Stimulated activated CD4-positive, alpha-beta T cell treated with anti-CD3 and anti-CD28 coated beads, Interleukin-1b, Interleukin-23, amount 100 ng/mL, for 24 hours (primary cell): Measurements from ENCODE around the gene IPO5.

Experiments
- DNase-seq, 4 experiments: peaks; one replicate each; pipeline ENCODE4 v3.0.0-alpha.2; 2020; ENCODE audit warnings: low read depth in 4 of 4, low spot score in 1 of 4

Gene IPO5

DNA sequence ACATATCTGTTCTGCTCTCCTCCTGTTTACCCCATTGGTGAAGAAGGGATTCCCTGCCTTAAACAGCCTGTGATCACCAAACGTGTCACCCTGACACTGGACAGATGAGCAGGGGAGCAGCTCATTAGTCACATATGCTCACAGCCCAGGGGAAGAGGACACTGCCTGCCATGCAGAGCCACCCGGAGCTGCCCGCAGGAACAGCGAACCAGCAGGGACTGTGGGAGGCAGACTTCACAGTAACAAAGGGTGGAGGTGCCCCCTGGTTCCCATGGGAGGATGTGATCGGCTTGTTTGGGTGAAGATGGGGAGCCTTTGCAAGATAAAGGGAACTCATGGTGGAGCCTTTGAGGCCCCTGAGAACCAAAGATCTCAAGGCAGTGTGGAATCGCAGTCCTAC, 100.8 kb downstream of the IPO5 start:
- no peak for DNase-seq

DNA sequence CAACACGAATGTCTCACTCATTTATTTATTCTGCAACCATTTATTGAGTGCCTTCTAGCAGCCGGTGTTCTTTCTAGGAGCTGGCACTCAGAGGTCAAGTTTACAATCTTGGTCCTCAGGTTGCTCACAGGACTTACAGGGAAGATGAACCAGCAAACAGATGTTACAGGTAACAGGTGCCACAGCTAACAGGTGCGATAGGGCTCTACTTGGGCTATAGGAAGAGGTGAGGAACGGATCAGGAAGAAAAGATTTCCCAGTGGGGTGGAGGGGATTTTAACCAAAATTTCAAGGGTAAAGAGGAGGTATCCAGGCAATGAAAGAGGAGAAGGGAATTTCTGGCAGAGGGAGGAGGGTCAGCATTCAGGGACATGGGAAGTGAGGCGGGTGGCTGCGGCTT, 102.1 kb downstream of the IPO5 start:
- no peak for DNase-seq

DNA sequence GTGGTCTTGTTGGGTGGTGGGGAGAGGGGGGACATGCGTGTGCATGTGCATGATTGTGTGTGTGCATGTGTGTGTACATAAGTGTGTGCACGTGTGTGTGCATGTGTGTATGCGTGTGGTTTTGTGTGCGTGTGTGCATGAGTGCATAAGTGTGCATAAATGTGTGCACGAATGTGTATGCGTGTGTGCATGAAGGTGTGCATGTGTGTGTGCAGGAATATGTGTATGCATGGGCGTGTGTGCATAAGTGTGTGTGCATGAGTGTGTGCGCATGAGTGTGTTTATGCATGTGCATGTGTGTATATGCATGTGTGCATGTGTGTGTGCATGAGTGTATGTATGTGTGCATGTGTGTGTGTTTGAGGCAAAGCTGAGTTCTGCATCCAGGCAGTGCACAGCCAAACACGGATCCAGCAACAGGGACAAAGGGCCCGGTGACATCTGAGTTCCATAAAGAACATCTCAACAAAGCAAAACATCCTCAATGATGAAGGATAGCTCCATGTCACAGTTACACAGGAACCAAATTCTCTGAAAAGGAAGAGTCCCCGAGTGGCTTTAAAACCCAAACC, 103.5 kb downstream of the IPO5 start:
- no peak for DNase-seq

DNA sequence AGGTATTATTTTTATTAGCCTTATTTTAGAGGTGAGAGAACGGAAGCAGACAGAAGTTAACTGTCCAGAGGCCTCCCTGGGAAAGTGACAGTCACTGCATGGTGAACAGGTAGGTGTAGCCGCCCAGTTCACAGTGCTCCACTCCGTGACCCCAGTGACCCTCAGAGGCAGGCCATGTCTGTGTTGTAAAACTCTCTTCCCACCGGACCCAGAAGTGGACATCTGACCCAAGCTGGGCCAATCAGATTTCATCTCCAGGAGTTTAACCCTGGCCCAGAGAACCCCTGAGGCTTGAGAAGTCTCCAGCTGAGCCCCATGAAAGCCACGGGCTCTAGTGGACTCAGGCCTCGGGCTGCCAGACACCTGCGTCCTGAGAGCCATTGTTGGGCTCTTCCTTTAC, 105.8 kb downstream of the IPO5 start:
- no peak for DNase-seq

DNA sequence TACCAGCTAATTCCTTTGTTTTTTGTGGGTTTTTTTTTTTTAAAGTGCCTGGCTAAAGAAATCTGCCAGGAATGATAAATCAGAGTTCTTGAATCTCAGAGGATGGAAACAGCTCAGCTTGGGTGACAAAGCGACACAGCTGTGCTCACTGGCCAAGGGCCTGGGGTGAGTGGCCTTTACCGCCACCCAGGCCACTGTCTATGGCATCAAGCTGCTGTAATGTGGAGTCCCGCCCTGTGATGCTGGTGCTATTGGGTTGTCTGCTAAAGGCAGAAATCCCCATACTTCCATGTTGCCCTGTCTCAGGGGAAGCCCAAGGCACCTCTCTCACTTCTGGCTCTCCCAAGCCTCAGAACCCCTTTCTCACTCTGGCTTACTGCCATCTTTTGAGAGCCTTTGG, 106.8 kb downstream of the IPO5 start:
- no peak for DNase-seq

- DNase-seq = no peak
Measured at GRCh38 chr13:98065468-98065867, 112.0 kb downstream of the IPO5 start.

GRCh38 chr13:98066636-98067035, 113.2 kb downstream of the IPO5 start:
- DNase-seq = no peak

- DNase-seq = no peak
Measured at GRCh38 chr13:98068521-98068920, 115.0 kb downstream of the IPO5 start.

DNA sequence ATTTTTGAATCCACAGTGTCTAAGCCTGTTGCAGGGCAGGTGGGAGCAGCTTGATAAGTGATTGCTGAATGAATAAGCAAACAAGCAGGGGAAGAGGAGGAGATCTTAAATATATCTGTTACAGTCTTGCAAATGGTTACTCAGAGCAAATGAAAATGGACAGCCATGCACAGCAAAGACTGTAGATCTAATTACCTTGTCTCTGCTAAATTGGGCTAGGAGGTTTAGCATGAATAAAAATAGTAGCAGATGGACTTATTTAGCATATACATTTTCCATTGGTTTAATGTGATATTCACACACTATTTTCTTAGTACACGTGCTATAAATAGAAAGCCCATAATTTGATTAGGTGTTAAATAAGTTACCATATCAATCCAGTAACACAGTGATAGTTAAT, 116.5 kb downstream of the IPO5 start:
- no peak for DNase-seq

- DNase-seq = no peak
Measured at GRCh38 chr13:98071316-98071715, 117.8 kb downstream of the IPO5 start.

GRCh38 chr13:98072476-98072875, 119.0 kb downstream of the IPO5 start:
- no peak for DNase-seq
